Skeletal muscle satellite cell (primary cell): Measurements from ENCODE around the gene MATN1. TPM values are rescaled to one million over a fixed set of nuclear protein-coding genes. Genes with fewer than 3 reads are reported as not detected.

Source experiments
- H3K27me3 ChIP-seq: 2 replicates; pipeline ENCODE4 v1.7.0; 2013; ENCODE audit warnings: low read length; ENCODE audit not compliant: control insufficient read depth, insufficient read depth
- H3K36me3 ChIP-seq: 2 replicates; pipeline ENCODE4 v1.7.0; 2013; ENCODE audit warnings: mild to moderate bottlenecking, control low read depth, low read length; ENCODE audit not compliant: insufficient read depth
- H3K4me1 ChIP-seq: 2 replicates; pipeline ENCODE4 v1.7.0; 2013; ENCODE audit warnings: low read length; ENCODE audit not compliant: control insufficient read depth, insufficient read depth
- H3K4me2 ChIP-seq: 2 replicates; pipeline ENCODE4 v1.7.0; 2013; ENCODE audit warnings: mild to moderate bottlenecking, low read length
- H3K4me3 ChIP-seq: 2 replicates; pipeline ENCODE4 v1.7.0; 2013; ENCODE audit warnings: low read length
- H3K9ac ChIP-seq: 2 replicates; pipeline ENCODE4 v1.7.0; 2013; ENCODE audit warnings: mild to moderate bottlenecking, low read depth, low read length, moderate library complexity
- H3K9me3 ChIP-seq: replicated peaks from 2 replicates; pipeline ENCODE4 v1.7.0; 2013; ENCODE audit warnings: mild to moderate bottlenecking, control low read depth, low read length
- small RNA-seq: library from RNA; depleted of rRNA; stranded (forward); fragments of <200 nt; gene quantifications from one replicate; pipeline ENCODE3, GENCODE V24; 2012

The MATN1 gene

GRCh38 chr1:30665216-30666010, 58.0 kb downstream of the MATN1 start:
- H3K27me3 ChIP-seq: peaks cover 44% of the 10 kb centered on the region
- no peak overlapping the region for H3K9ac ChIP-seq
- peaks cover 3% of the 10 kb centered on the region for H3K4me1 ChIP-seq
- no peaks in the 10 kb centered on the region for H3K9me3 ChIP-seq
- no peak overlapping the region for H3K4me2 ChIP-seq
- H3K4me3 ChIP-seq: no peak overlapping the region
- no peaks in the 10 kb centered on the region for H3K36me3 ChIP-seq

- Histone ChIP-seq H3K4me3 (no peak overlapping the region), H3K4me2 (no peak overlapping the region), H3K9me3 (no peaks in the 10 kb centered on the region), H3K9ac (no peak overlapping the region), H3K4me1 (no peaks in the 10 kb centered on the region), H3K36me3 (no peaks in the 10 kb centered on the region), H3K27me3 (peaks cover 56% of the 10 kb centered on the region)
Measured at GRCh38 chr1:30664103-30664755, 59.2 kb downstream of the MATN1 start.

DNA sequence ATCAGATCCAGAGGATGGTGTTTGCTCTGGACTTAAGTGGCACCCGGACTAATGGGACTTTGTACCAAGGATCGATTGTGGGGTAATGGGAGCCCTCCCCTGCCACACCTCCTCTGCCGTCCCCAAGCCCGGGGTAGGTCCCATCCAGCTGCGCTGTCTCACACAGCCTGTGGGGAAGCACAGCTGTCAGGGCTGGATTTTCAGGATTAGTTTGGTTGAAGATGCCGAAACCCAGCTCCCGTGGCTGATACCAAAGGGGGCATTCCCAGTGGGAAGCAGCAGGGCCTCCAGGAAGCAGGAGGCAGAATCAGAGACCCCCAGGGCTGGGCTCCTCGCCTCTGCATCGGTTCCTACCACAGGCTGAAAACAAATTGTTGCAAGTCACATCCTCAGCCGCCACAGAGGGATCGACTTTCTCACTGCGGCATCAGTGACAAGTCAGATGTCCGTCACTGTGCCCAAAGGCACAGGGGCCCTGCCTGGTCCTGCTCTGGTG, 59.7 kb downstream of the MATN1 start:
- no peak overlapping the region for H3K4me2 ChIP-seq
- H3K4me1 ChIP-seq: no peaks in the 10 kb centered on the region
- no peak overlapping the region for H3K9ac ChIP-seq
- H3K36me3 ChIP-seq: no peaks in the 10 kb centered on the region
- H3K27me3 ChIP-seq: peaks cover 56% of the 10 kb centered on the region
- no peak overlapping the region for H3K4me3 ChIP-seq
- no peaks in the 10 kb centered on the region for H3K9me3 ChIP-seq

- peaks cover 56% of the 10 kb centered on the region for H3K27me3 ChIP-seq
- H3K9me3 ChIP-seq: no peaks in the 10 kb centered on the region
- no peaks in the 10 kb centered on the region for H3K4me1 ChIP-seq
- H3K4me2 ChIP-seq: no peak overlapping the region
- H3K9ac ChIP-seq: no peak overlapping the region
- H3K4me3 ChIP-seq: no peak overlapping the region
- no peaks in the 10 kb centered on the region for H3K36me3 ChIP-seq
Measured at GRCh38 chr1:30662291-30662840, 61.0 kb downstream of the MATN1 start.

GRCh38 chr1:30661311-30661710, 62.1 kb downstream of the MATN1 start:
- no peak overlapping the region for H3K4me2 ChIP-seq
- no peak overlapping the region for H3K4me3 ChIP-seq
- H3K27me3 ChIP-seq: peaks cover 56% of the 10 kb centered on the region
- H3K9me3 ChIP-seq: no peaks in the 10 kb centered on the region
- no peak overlapping the region for H3K9ac ChIP-seq
- no peaks in the 10 kb centered on the region for H3K4me1 ChIP-seq
- H3K36me3 ChIP-seq: no peaks in the 10 kb centered on the region

Small RNA genes lying within 50 kb of the gene (small RNA-seq; reads per million reads assigned to genes)
- not detected for gene MIR4420
